GM18861 (cell line): ENCODE data around the gene BRINP2.

Experiments used
- ATAC-seq: cut with Tn5 transposase; IDR thresholded peaks from one replicate; pipeline ENCODE4 v1.9.1; 2021; ENCODE audit not compliant: unreplicated experiment

Gene BRINP2

DNA sequence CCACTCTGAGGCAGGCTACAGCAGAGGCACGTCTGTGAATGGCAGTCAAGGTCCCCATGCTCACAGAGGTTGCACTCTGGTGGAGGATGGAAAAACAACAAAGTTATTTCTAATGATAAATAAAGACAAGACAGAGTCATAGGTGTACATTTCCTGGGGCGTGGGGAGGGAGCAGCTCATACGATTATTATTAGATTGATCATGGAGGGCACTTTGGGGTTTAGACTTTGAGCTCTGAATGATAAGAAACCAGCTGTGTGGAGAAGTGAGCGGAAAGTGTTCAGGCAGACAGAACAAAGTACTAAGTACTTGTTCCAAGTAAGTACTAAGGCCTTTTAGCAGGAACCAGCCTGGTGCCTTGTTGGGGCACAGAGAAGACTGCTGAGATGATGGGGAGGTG, 86.8 kb downstream of the BRINP2 start:
- ATAC-seq: no peak

DNA sequence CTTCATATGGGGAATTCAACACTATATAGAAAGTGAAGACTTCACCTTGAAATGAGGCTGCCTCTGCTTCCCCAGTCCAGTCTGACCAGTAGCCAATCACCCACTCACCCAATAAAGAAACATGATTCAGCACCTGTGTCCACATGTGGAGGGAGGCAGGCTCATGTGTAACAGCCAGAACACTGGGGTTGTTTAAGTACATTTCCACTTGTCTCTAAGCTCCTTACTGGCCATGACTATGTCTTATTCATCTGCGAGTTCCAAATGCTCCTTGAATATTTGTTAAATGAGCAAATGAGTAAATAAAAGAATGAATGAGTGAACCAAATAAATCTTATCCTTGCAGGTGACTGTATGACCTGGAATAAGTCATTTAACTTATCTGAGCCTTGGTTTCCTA, 100.1 kb downstream of the BRINP2 start:
- no peak for ATAC-seq

DNA sequence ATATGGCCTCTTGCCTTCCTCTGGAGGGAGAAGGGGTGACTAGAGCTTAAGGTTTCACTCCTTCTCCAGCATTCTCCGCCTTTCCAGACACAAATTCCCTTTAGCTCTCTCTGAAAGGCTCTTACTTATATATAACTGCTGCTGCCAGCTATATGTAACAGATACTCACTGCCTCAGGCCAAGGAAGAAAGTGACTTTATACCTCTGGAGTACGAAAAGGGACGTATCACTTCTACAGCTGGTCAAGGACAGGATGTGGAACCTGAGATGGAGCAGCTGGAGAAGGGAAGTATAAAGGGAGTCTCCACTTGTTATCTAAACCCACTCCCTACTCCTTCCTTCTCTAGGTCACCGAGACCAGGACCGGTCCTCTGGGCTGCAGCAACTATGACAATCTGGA, 102.4 kb downstream of the BRINP2 start:
- no peak for ATAC-seq

DNA sequence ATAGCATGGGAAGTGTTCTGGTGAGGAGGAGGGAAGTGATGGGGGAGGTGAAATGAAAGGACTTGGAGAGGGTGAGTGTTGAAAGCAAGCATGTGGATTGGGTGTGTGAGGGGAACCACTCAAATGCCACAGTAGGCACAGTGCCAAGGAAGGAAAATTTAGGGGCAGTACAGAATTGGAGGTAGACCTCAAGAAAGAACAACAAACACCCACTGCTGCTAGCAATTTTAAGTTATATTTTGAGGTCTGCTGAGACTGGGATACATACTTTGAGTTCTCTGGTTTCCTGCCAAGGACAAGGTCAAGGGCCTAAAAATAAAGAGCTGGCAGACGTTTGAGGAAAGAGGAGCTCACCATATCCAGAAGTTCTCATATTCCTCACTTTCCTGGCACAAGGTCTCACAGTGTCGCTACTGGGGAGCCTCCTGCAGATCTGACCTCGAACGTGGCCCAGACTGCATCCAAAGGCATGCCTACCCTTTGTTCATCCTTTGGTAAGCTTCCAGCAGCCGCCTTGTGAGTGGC, 104.0 kb downstream of the BRINP2 start:
- ATAC-seq: no peak

DNA sequence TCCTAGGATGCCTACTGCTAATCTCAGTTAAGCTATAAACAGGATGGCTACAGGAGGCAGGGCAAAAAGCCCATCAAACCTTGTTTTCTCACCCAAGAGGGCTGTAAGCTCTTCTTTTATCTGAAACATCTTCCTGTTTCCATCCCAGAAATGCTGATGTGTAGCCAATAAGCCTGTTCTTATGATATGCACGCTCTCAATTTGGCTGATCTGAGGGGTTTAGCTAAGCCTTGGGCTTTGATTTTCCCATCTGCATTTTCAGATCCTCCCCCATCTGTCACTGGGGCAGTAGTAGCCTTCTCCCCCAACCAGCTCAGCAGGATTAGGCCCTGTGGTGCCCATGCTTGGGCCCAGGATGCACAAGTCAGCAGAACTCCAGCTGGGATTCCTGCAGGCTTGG, 105.0 kb downstream of the BRINP2 start:
- no peak for ATAC-seq

DNA sequence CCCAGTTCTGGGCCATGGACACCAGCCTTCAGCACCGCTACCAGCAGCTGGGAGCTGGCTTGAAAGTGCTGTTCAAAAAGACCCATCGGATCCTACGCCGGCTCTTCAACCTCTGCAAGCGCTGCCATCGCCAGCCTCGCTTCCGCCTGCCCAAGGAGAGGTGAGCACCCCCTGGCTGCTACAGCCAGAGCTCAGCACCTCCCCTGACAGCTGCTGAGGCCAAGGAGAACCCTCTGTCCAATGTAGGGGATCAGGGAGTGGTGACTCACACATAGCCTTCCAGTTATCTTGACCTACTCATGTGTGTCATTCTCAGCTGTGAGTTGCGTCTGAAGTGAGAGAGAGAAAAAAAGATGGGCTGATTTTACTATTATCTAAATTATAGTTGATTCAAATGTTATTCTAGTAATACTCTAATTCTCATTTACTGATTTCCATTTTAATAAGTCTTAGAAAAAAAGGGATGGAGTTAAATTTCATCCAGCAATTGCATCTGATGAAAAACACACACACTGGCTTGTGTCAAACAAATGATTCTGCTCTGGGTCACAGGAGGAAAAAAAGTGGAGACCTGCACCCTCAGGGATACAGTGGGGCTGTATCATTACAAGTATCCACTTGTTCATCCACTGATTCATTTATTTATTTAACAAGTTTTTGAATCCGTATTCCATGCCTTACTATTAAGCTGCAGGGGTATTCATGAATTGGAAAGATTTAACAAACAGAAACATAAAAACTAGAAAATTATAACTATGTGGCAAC, 108.0 kb downstream of the BRINP2 start:
- ATAC-seq: no peak

DNA sequence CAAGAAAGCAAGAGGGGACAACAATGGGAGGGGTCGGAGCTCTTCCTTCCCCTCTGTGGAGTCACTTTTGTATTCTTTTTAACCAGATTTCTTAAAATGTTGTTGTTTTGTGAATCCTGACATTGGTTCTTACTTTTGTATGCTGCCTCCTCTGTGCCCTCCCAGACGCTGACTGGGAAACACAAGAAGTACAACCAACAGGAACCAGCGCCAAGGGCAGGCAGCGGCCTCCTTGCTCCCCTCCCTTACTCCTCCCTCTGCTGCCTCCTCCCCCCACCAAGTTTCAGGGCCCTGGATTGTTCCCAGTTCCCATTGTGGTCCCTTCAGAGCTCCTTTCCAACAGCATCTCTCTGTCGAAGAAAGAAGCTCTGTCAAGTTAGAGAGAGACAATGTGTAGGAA, 111.1 kb downstream of the BRINP2 start:
- ATAC-seq: no peak

DNA sequence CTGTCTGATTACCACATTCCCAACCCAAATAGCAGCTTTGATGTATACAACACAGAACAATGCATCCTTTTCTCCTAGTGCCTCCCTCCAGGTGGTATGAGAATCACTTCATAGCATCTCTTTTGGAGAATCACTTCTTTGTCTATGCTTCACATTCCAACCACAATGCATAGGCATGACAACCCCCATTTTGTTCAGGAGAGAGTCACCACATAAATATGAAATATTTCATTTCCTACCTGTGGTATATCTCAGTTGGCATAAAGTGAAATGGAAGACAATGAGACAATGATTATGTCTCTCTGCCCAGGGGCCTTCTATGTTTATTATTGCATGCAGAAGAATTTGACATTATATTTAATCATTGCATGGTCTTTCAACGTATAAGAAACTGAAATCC, 112.2 kb downstream of the BRINP2 start:
- no peak for ATAC-seq

DNA sequence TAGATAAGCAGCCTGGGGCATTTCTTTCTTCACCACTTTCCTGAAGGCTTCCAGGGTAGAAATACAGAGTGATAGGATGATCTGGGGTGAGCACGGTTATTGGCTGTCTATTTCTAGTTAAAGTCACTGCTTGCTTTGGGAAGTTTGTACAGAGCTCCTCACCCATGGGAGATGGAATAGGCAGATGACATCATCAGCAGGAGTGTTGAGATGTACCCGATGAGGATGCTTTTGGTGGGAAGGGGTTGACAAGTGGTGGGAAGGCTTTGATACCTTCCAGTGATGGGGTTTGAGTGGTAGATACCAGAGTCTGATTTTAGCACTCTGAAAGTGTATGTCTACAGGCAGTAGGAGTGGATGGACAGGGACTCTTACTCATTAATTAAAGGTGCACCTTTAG, 112.6 kb downstream of the BRINP2 start:
- ATAC-seq: no peak

DNA sequence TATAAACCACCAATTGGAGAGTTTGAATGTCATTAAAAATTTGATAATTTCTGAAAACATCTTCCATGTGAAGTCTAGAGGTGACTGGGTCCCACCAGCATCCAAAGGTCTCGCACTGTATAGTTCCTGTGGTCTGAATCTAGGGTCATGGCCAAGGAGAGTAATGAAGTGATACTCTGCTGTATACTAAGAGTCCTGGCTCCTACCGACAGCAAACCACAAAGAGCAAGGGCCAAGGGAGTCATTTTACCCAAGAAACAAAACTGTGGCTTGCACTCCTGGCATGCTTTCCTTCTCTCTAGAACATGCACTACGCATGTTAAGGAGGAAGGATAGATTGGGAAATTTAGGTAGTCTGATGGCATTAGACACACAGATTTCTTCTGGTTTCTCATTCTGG, 115.6 kb downstream of the BRINP2 start:
- no peak for ATAC-seq

DNA sequence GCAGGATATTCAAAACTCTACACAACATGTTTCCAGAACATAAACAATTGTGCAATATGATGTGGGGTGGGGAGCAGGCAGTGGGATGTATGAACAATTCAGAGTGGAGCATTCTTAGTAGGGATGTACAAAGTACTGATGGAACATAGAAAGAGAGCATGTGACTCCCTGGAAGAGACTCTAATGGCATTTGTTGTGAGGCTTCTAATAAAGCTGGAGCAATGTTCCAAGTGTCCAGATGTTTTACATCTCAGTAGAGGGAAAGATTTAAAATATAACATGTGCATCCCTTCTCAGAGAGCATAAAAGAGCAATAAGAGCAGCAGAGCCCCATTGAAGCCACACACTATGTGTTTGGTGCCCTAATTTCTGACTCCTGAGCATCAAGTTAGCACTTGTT, 116.5 kb downstream of the BRINP2 start:
- ATAC-seq: no peak

DNA sequence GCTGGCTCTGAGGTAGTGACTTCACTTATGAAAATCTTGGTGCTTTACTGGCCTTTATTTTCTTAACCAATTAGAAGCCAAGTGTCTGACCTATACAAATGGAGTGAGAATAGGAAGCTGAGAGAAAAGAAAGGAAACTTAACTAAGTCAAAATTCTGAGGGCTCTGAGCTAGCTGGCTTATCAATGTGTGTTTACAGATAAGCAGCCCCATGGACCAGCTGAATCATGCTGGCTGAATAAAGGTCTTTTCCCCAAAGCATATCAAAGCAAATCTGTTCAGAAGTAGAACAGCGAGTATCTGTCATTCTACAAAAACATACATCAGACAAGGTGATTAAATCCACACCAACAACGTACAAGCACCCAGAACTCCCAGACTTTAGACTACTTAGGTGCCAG, 117.2 kb downstream of the BRINP2 start:
- ATAC-seq: no peak

DNA sequence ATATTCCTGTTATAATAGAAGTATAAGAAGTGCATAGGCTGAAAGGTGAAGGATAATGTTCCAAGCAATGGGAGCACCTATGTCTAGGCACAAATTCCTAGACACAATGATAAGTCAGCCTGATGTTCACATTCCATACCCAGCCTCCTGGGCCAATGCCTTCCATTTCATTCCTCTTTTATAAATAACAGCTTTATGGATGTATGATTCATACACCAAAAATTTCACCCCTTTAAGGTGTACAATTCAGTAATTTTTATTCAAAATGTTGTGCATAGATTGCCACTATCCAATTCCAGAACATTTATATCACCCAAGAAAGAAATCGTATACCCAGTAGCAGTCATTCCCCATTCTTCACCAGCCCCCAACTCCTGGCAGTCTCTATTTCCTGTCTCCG, 118.8 kb downstream of the BRINP2 start:
- ATAC-seq: no peak

DNA sequence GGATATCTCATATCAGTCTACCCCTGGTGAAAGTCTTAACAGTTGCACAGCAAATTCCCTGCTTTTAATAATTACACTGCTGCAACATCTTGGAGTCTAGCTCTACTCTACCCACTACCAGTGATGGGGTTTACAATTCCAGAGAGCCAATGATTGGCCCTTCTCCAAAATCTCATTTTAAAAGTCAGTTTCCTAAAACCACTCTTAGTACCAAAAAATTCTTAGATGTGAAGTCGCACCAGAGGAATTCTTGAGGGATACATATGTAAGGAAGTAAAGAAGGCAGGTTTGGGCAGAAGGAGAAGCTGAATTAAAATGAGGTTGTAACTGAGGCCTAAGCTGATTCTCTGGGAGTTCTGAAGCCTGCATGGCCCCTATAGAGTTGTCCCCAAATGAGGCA, 129.7 kb downstream of the BRINP2 start:
- no peak for ATAC-seq

DNA sequence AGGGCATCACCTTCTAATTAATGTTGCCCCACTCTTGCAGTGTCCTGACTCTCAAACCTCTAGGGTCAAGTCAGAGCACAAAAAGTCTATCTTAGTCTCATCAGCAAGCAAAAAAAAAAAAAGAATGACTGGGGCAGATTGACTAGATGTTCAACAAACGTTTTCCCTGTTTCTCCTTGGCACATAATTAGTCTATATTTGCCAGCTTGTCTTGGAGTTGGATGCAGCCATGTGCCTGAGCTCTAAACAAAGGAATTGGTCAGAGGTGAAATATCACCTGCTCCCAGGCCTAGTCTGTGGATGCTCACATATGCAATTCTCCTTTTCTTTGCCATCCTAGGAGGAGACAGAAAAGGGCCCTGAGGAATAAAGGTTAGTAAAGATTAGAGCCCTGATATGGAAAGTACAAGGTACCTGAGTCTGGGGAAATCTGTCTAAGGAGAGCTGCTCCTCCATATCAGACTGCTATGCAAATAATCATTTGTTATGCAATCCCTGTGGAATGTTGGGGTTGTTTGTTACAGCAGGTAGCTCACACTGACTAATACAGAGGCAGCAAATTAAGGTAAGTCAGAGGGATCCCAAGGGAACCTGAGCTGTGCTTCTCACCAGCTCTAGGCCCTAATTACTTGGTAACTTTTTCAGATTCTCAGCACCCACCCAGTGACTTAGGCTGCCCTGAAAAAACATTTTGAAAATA, 130.8 kb downstream of the BRINP2 start:
- ATAC-seq: no peak

DNA sequence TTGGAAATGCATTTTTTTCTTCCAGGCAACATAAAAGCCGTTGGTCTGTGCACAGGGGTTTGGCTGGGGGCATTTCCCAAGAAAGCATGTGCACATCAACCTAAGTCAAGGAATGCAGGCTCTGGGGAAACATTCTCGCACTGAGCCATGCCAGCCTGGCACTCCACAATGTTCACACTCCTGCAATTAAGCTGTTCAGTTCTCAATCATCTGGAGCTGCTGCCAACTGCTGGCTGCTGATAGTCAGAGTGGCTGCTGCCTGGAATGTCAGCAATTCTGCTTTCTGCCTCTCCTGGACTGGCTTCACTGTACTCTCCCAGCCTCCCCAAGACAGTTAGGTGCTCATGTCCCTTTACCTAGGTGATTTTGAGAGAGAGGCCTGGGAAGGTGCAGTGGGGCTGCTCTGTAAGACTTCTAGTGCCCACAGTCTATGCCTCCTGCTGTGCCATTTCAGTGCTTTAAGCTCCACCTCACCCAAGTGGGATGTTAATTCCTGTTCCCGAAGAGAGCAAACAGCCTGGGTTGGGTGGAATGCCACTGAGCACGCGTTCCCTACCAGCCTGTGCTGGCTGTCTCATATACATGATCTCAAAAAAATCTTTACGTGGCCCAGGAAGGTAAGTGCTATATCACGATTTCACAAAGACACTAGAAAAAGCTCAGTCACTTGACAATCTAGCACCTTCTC, 131.7 kb downstream of the BRINP2 start:
- ATAC-seq: no peak

DNA sequence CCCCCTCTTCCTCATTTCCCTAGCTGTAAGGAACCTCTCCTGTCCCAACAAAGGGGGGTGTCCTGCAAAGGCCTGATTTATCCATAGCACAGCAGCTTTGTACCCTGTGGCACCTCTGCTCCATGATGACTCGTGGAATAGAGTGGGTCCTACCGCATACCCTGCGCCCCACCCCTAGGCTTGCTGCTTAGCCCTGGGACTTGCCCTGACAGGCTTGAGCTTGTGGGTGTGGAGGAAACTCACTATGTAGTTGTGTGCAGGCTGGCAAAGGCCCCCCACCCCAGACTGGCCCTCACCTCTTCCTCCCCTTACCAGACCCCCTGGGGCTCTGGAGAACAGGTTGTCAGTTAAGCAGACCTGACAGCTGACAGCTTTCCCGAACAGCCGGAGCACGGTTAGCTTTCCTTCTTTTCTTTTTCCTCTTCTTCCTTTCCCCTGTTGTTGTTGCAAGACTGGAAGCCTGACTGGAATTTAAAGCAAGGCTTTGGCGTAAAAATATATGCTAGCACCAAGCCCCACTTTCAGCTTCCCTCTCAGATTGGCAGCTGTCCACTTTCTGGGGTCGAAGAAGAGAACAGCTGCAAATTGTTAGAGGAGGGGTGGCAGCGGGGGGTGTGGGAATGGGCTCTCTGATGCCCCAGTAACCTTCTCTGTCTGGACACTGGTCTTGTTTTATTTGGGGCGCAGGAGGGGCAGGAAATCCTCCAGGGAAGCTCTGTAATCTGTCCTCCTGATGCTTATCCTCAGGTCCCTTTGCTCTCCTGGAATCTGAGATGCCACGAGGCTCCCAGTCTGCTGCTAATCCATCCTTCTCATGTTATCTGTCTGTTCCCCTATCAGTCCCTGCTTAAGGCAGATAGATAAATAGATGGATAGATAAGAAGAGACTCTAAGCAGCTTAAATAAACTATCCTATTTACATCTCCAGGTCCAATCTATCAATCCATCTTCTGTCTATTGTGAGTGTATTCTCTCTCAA, 134.6 kb downstream of the BRINP2 start:
- no peak for ATAC-seq

DNA sequence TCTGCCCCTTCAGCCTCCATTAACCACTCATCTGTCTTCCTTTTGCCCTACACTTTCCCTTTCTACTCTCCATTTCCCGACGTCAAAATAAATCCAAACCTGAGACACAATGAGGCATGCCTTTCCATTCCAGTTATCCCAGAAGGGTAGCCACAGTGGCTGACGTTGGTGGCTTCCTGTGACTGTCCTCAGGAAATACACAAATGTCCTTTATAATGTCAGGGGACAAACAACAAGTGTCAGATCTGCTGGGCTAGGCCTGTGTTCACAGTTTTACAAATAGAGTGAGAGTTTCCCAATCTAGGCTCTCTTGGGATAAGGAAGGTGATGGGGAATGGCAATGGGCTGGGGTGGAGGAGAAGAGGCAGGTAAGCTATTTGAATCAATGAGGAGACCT, 135.3 kb downstream of the BRINP2 start:
- ATAC-seq: no peak

DNA sequence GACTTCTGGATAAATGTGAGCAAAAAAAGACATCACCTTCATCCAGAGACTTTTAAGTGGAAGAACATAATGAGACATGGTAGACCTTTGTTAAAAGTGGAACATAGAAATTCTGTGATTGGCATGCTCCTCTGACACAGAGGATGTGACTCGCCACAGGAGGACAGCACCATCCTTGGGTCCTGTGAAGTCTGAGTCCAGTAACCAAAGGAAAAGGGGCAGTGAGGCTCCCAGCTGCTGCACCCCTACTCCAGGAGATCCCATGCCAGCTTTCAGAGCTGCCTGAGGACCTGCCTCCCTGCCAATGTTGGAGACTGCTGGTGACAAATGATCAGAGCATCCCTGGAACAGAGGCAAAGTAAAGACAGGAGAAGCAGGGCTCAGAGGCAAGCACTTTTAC, 136.2 kb downstream of the BRINP2 start:
- no peak for ATAC-seq

DNA sequence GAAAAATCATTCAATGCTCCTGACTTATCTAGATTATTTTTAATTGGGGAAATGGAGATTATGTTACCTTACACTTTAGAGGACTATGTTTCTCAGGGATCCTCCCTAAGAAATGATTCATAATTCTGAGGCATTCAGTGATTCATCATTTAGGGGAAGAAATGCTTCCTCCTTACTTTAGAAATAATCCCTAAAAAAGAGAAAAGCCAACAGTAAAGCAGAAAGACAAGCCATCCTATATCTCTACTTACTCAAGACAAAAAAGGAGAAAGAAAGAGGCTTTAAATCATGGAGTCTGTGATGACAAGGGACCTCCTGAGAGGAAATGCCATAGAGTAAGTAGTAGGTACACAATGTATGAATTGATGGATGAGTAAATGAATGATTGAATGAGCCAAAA, 137.0 kb downstream of the BRINP2 start:
- no peak for ATAC-seq

DNA sequence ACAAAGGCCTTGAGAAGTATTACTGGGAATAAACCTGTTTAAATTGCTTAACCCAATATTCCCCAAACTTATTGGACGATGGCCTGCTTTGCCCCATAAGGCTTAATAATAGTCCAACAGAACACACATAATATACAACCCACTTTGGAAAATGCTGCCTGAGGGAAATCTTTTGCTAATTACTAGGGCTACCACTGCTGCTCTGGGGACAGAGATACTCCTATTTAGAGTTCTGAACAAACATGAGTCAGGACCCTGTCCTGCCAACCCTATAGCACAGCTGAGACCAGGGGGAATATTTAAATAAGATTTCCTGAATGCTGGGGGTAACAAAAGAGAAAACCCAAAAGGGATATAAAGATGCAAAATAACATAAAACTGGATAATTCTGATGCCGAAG, 139.1 kb downstream of the BRINP2 start:
- ATAC-seq: no peak
